K562 (cell line): ENCODE data around the gene PTPRB. TPM values are rescaled to one million over a fixed set of nuclear protein-coding genes. Genes with fewer than 3 reads are reported as not detected.

Experiments
- ARID1B ChIP-seq: fragments of 450-650 bp; IDR thresholded peaks from 2 replicates; pipeline ENCODE4 v1.6.1; 2016; ENCODE audit warnings: antibody characterized with exemption, mild to moderate bottlenecking, inconsistent platforms
- CHD1 ChIP-seq: fragments of 200-600 bp; sonication (generic); IDR thresholded peaks from one replicate; pipeline ENCODE4 v1.6.1; 2012; ENCODE audit warnings: mild to moderate bottlenecking, moderate library complexity, low read length, inconsistent platforms
- DPF2 ChIP-seq: fragments of 450-650 bp; IDR thresholded peaks from 2 replicates; pipeline ENCODE4 v1.6.1; 2016
- E2F4 ChIP-seq: sonication (generic); formaldehyde crosslinking; IDR thresholded peaks from 2 replicates; pipeline ENCODE4 v1.8.0; 2022; ENCODE audit warnings: mild to moderate bottlenecking, low read depth, missing genetic modification reagents
- ELK1 ChIP-seq: sonication (generic); formaldehyde crosslinking; IDR thresholded peaks from 2 replicates; pipeline ENCODE4 v1.8.1; 2022; ENCODE audit warnings: missing genetic modification reagents
- ETV5 ChIP-seq: sonication (generic); formaldehyde crosslinking; IDR thresholded peaks from 2 replicates; pipeline ENCODE4 v1.4.0; 2020; ENCODE audit warnings: low read depth, mild to moderate bottlenecking, missing genetic modification reagents
- FOS ChIP-seq: IDR thresholded peaks from 3 replicates; pipeline ENCODE4 v1.6.1; 2011; ENCODE audit not compliant: insufficient read length; ENCODE audit errors: extremely low read depth
- FOXJ2 ChIP-seq: fragments of 200-800 bp; sonication (Bioruptor generic); IDR thresholded peaks from 2 replicates; pipeline ENCODE4 v1.6.1; 2016; ENCODE audit warnings: missing genetic modification characterization, missing compliant biosample characterization
- HINFP ChIP-seq: fragments of 450-650 bp; conservative IDR thresholded peaks from 2 replicates; pipeline ENCODE4 v1.6.1; 2016; ENCODE audit warnings: missing genetic modification characterization, low read depth, mild to moderate bottlenecking, control low read depth, missing compliant biosample characterization
- HIVEP1 ChIP-seq: fragments of 250-450 bp; sonication (Bioruptor Pico); IDR thresholded peaks from 2 replicates; pipeline ENCODE4 v1.4.0; 2020; ENCODE audit warnings: mild to moderate bottlenecking
- IRF2 ChIP-seq: sonication (generic); formaldehyde crosslinking; IDR thresholded peaks from 2 replicates; pipeline ENCODE4 v1.8.1; 2022; ENCODE audit warnings: mild to moderate bottlenecking, missing genetic modification reagents
- JUNB ChIP-seq: fragments of 450-650 bp; formaldehyde crosslinking; conservative IDR thresholded peaks from 2 replicates; pipeline ENCODE4 v1.4.0; 2020; ENCODE audit warnings: mild to moderate bottlenecking
- KAT7 ChIP-seq: sonication (generic); formaldehyde crosslinking; IDR thresholded peaks from 2 replicates; pipeline ENCODE4 v1.8.0; 2022; ENCODE audit warnings: missing genetic modification reagents, mild to moderate bottlenecking, borderline replicate concordance
- KAT8 ChIP-seq: fragments of 450-650 bp; IDR thresholded peaks from 2 replicates; pipeline ENCODE4 v1.6.1; 2016; ENCODE audit warnings: low read depth, mild to moderate bottlenecking
- LCOR ChIP-seq: sonication (generic); formaldehyde crosslinking; IDR thresholded peaks from 2 replicates; pipeline ENCODE4 v1.8.0; 2022; ENCODE audit warnings: mild to moderate bottlenecking, missing genetic modification reagents
- MCM2 ChIP-seq: fragments of 450-650 bp; IDR thresholded peaks from 2 replicates; pipeline ENCODE4 v1.6.1; 2017; ENCODE audit warnings: low read depth, mild to moderate bottlenecking
- MEF2A ChIP-seq: IDR thresholded peaks from 2 replicates; pipeline ENCODE4 v1.6.1; 2011; ENCODE audit warnings: low read depth, mild to moderate bottlenecking, low read length, moderate library complexity; ENCODE audit not compliant: control insufficient read depth
- NFE2 ChIP-seq: IDR thresholded peaks from 2 replicates; pipeline ENCODE4 v1.6.1; 2014; ENCODE audit warnings: antibody characterized with exemption, low read depth
- PCBP2 ChIP-seq: fragments of 200-400 bp; formaldehyde crosslinking; IDR thresholded peaks from 2 replicates; pipeline ENCODE4 v1.6.1; 2018; ENCODE audit warnings: low read length, low read depth, mild to moderate bottlenecking, moderate library complexity; ENCODE audit not compliant: poor library complexity, severe bottlenecking
- RB1 ChIP-seq: fragments of 450-650 bp; IDR thresholded peaks from 2 replicates; pipeline ENCODE4 v1.6.1; 2017; ENCODE audit warnings: low read depth, mild to moderate bottlenecking
- RFX5 ChIP-seq: IDR thresholded peaks from 2 replicates; pipeline ENCODE4 v1.6.1; 2011; ENCODE audit warnings: low read depth, mild to moderate bottlenecking, improper control_type of control experiment, low read length
- SMARCA4 ChIP-seq: fragments of 450-650 bp; IDR thresholded peaks from 2 replicates; pipeline ENCODE4 v1.6.1; 2016
- SMARCA5 ChIP-seq: fragments of 450-650 bp; IDR thresholded peaks from 2 replicates; pipeline ENCODE4 v1.6.1; 2016
- SNRNP70 ChIP-seq: fragments of 200-400 bp; formaldehyde crosslinking; optimal IDR thresholded peaks from 2 replicates; pipeline ENCODE3; 2017; ENCODE audit warnings: low read depth, low read length
- SUPT5H ChIP-seq: fragments of 450-650 bp; IDR thresholded peaks from 2 replicates; pipeline ENCODE4 v1.6.1; 2016
- ZFP1 ChIP-seq: fragments of 450-650 bp; formaldehyde crosslinking; IDR thresholded peaks from 2 replicates; pipeline ENCODE4 v1.4.0; 2020; ENCODE audit warnings: mild to moderate bottlenecking, mixed read lengths
- ZNF239 ChIP-seq: fragments of 250-450 bp; sonication (Bioruptor Pico); IDR thresholded peaks from 2 replicates; pipeline ENCODE4 v1.4.0; 2020; ENCODE audit warnings: mild to moderate bottlenecking
- ZNF785 ChIP-seq: fragments of 250-450 bp; sonication (Bioruptor Pico); IDR thresholded peaks from 2 replicates; pipeline ENCODE4 v1.4.0; 2020; ENCODE audit warnings: mild to moderate bottlenecking
- ZSCAN32 ChIP-seq: fragments of 450-650 bp; formaldehyde crosslinking; IDR thresholded peaks from 2 replicates; pipeline ENCODE4 v1.4.0; 2020; ENCODE audit warnings: mild to moderate bottlenecking, moderate library complexity
- polyA plus RNA-seq, 8 experiments: library from polyadenylated mRNA; depleted of rRNA in 4 of 8; stranded (reverse) in 5 of 8; unstranded in 3 of 8; fragments of >200 nt; fragmentation: Nextera tagmentation in 2 of 8; fragmentation: Illumina TruSeq in 1 of 8; extraction: Ambion mirVana in 2 of 8; extraction: Trizol in 1 of 8; gene quantifications; 2 replicates each; pipeline versions ENCODE4 v1.2.1 to v1.2.3, GENCODE V29; 2011 to 2014; ENCODE audit warnings: inconsistent platforms in 1 of 8, missing spikeins in 1 of 8
- total RNA-seq, 7 experiments: library from RNA; depleted of rRNA in 6 of 7; stranded (reverse); fragments of >200 nt in 6 of 7; fragmentation: Illumina TruSeq in 2 of 7; extraction: Trizol in 2 of 7; gene quantifications; 2 replicates each; pipeline versions ENCODE4 v1.2.1 to v1.2.3, GENCODE V29; 2011 to 2021; ENCODE audit warnings: low replicate concordance in 1 of 7

Gene PTPRB
- total and polyA plus RNA-seq, 9 of the 15 experiments (the other 6 are each of a cell fraction or from before 2014, with no cell fraction given), result 0.46 to 5.9 (median 3.1) TPM

- no peak for TF ChIP-seq ELK1 (CRISPR knock-in tag)
- peak; percentile 72 for TF ChIP-seq ZFP1 (CRISPR knock-in tag)
- no peak for TF ChIP-seq HIVEP1 (CRISPR knock-in tag)
- TF ChIP-seq RB1, result 0 out of 2 replicates have a peak, but pooled peaks have one; percentile 14
- peak; percentile 80 for TF ChIP-seq SUPT5H
- TF ChIP-seq JUNB (CRISPR knock-in tag), result no peak
- no peak for TF ChIP-seq RFX5
- TF ChIP-seq SMARCA5, result no peak
- TF ChIP-seq DPF2, result peak; percentile 63
- TF ChIP-seq KAT7 (CRISPR knock-in tag), result no peak
- TF ChIP-seq LCOR (CRISPR knock-in tag), result peak; percentile 86
- no peak for TF ChIP-seq FOXJ2 (tag)
- no peak for TF ChIP-seq ZNF785
- TF ChIP-seq ZSCAN32 (CRISPR knock-in tag), result 0 out of 2 replicates have a peak, but pooled peaks have one; percentile 4
- TF ChIP-seq E2F4, result no peak
- TF ChIP-seq SMARCA4, result peak; percentile 67
- TF ChIP-seq MEF2A, result peak; percentile 96
- TF ChIP-seq IRF2, result no peak
- TF ChIP-seq MCM2, result no peak
- no peak for TF ChIP-seq ETV5 (CRISPR knock-in tag)
- peak; percentile 42; the same call in 1 of the 2 replicates for TF ChIP-seq ZNF239 (CRISPR knock-in tag)
- TF ChIP-seq FOS, result no peak
- TF ChIP-seq ARID1B, result peak; percentile 66
- no peak for TF ChIP-seq HINFP (tag)
- no peak for TF ChIP-seq KAT8
- peak; percentile 82 for TF ChIP-seq NFE2
- no peak for TF ChIP-seq SNRNP70
- no peak for TF ChIP-seq PCBP2
- TF ChIP-seq CHD1, result no peak
Measured at GRCh38 chr12:70660620-70661219, 23.5 kb upstream of the PTPRB start (continued).
